K562 (cell line): ENCODE data around the gene BRCA1. TPM values are rescaled to one million over a fixed set of nuclear protein-coding genes. Genes with fewer than 3 reads are reported as not detected.

ENCODE experiments used
- ATAC-seq: fragments of 200-7000 bp; cut with Tn5 transposase; 3 replicates; pipeline ENCODE4 v1.9.1; 2020; ENCODE audit warnings: moderate library complexity
- BruUV-seq: library from RNA; stranded (reverse); fragments of 400-500 nt; replicated peaks from 2 replicates; lab custom pipeline; 2021; lab: Mats Ljungman, UMichigan
- CTCF ChIA-PET: fragments of 300-600 bp; formaldehyde crosslinking; extraction: SDS; loops from one replicate; lab custom pipeline; 2021; ENCODE audit warnings: low intra/inter-chr PET ratio; lab: Yijun Ruan, JAX
- POLR2A ChIA-PET: fragments of 300-600, 350-650 bp; sonication (Branson Sonifier 250); formaldehyde crosslinking; extraction: SDS; loops from one replicate; lab custom pipeline; 2021; ENCODE audit warnings: antibody characterized with exemption, inconsistent platforms; lab: Yijun Ruan, JAX
- DNase-seq, 4 experiments: peaks; one replicate each; pipeline versions ENCODE4 v3.0.0 to v3.0.0-alpha.2; 2011 to 2018; ENCODE audit warnings: low spot score in 3 of 4, mixed read lengths in 3 of 4; ENCODE audit errors: extremely low read depth in 1 of 4
- FAIRE-seq: peaks from 2 replicates; lab custom pipeline; 2011; peaks lifted over from hg19 to GRCh38; lab: Jason Lieb, UNC
- H2AFZ ChIP-seq: 2 replicates; pipeline ENCODE4 v1.6.0; 2011; ENCODE audit warnings: low read depth, low read length, control low read depth, inconsistent platforms
- H3K27ac ChIP-seq: fragments of 200-600 bp; 3 replicates; pipeline ENCODE4 v1.8.0; 2011; ENCODE audit warnings: low read depth, mild to moderate bottlenecking, control low read depth, inconsistent platforms, low read length, moderate library complexity, mixed read lengths; ENCODE audit errors: extremely low read depth
- H3K27me3 ChIP-seq, 2 experiments: fragments of 300-600 bp in 1 of 2; 2 replicates in 1 of 2; 3 replicates in 1 of 2; pipeline versions ENCODE4 v1.6.0 to v1.8.0; 2011; ENCODE audit warnings: inconsistent platforms in 2 of 2, low read length in 2 of 2, mild to moderate bottlenecking in 1 of 2, mixed read lengths in 1 of 2, moderate library complexity in 1 of 2; ENCODE audit not compliant: control insufficient read depth in 2 of 2, insufficient read depth in 2 of 2
- H3K36me3 ChIP-seq: fragments of 300-600 bp; 3 replicates; pipeline ENCODE4 v1.8.0; 2011; ENCODE audit warnings: mild to moderate bottlenecking, low read length, inconsistent platforms; ENCODE audit not compliant: control insufficient read depth, insufficient read depth
- H3K4me1 ChIP-seq, 2 experiments: fragments of 200-600 bp in 1 of 2; replicated peaks in 1 of 2; 2 replicates in 1 of 2; 3 replicates in 1 of 2; pipeline versions ENCODE4 v1.5.1 to v1.8.0; 2011; ENCODE audit warnings: inconsistent platforms in 2 of 2, low read length in 2 of 2, mild to moderate bottlenecking in 1 of 2, mixed read lengths in 1 of 2, moderate library complexity in 1 of 2; ENCODE audit not compliant: control insufficient read depth in 2 of 2, insufficient read depth in 2 of 2
- H3K4me2 ChIP-seq: 2 replicates; pipeline ENCODE4 v1.6.1; 2011; ENCODE audit warnings: low read length, control low read depth, inconsistent platforms, mixed read lengths; ENCODE audit not compliant: insufficient read depth
- H3K4me3 ChIP-seq: fragments of 200-600 bp; sonication (generic), shearing (Covaris generic); 2 replicates; pipeline ENCODE4 v1.5.1; 2016; ENCODE audit warnings: control low read depth, inconsistent platforms
- H3K79me2 ChIP-seq: fragments of 200-600 bp; 3 replicates; pipeline ENCODE4 v1.8.0; 2011; ENCODE audit warnings: low read length, inconsistent platforms; ENCODE audit not compliant: control insufficient read depth, insufficient read depth
- H3K9ac ChIP-seq, 2 experiments: 2 replicates each; pipeline versions ENCODE4 v1.6.0 to v1.6.1; 2011; ENCODE audit warnings: low read depth in 2 of 2, low read length in 2 of 2, control low read depth in 1 of 2, inconsistent platforms in 1 of 2, mild to moderate bottlenecking in 1 of 2, mixed read lengths in 1 of 2; ENCODE audit not compliant: insufficient read depth in 1 of 2
- H3K9me1 ChIP-seq: one replicate; pipeline ENCODE4 v1.6.0; 2011; ENCODE audit warnings: inconsistent platforms, mild to moderate bottlenecking, low read length, moderate library complexity; ENCODE audit not compliant: control insufficient read depth, insufficient read depth
- H3K9me3 ChIP-seq: replicated peaks from 2 replicates; pipeline ENCODE4 v1.5.1; 2011; ENCODE audit warnings: low read depth, low read length, inconsistent platforms; ENCODE audit not compliant: control insufficient read depth, insufficient read depth
- H4K20me1 ChIP-seq: replicated peaks from 2 replicates; pipeline ENCODE4 v1.6.1; 2011; ENCODE audit warnings: low read length, inconsistent platforms, mixed read lengths; ENCODE audit not compliant: control insufficient read depth, insufficient read depth
- CLOCK ChIP-seq: fragments of 250-450 bp; sonication (Bioruptor Pico); IDR thresholded peaks from 2 replicates; pipeline ENCODE4 v1.4.0; 2020; ENCODE audit warnings: mild to moderate bottlenecking, moderate library complexity, borderline replicate concordance
- CREB3 ChIP-seq: fragments of 450-650 bp; conservative IDR thresholded peaks from 2 replicates; pipeline ENCODE4 v1.6.1; 2016; ENCODE audit warnings: missing genetic modification characterization, low read depth, mild to moderate bottlenecking, missing compliant biosample characterization, moderate library complexity
- HES1 ChIP-seq: fragments of 450-650 bp; IDR thresholded peaks from 2 replicates; pipeline ENCODE4 v1.6.1; 2016; ENCODE audit warnings: low read depth, mild to moderate bottlenecking, moderate library complexity
- LCOR ChIP-seq: sonication (generic); formaldehyde crosslinking; IDR thresholded peaks from 2 replicates; pipeline ENCODE4 v1.8.0; 2022; ENCODE audit warnings: mild to moderate bottlenecking, missing genetic modification reagents
- POU5F1 ChIP-seq: fragments of 150-350 bp; IDR thresholded peaks from 2 replicates; pipeline ENCODE4 v1.6.1; 2014; ENCODE audit warnings: borderline replicate concordance, low read length, low read depth, mild to moderate bottlenecking; ENCODE audit not compliant: partially characterized antibody
- STAT5A ChIP-seq: IDR thresholded peaks from 2 replicates; pipeline ENCODE4 v1.6.1; 2012; ENCODE audit warnings: low read length, inconsistent platforms, borderline replicate concordance
- TRIM25 ChIP-seq: fragments of 450-650 bp; IDR thresholded peaks from 2 replicates; pipeline ENCODE4 v1.7.0; 2016; ENCODE audit warnings: borderline replicate concordance
- ZBED1 ChIP-seq: IDR thresholded peaks from 2 replicates; pipeline ENCODE4 v1.6.1; 2014
- ZBTB9 ChIP-seq: fragments of 450-650 bp; formaldehyde crosslinking; IDR thresholded peaks from 2 replicates; pipeline ENCODE4 v1.4.0; 2020; ENCODE audit warnings: mild to moderate bottlenecking, moderate library complexity
- ZKSCAN1 ChIP-seq: fragments of 150-350 bp; IDR thresholded peaks from 2 replicates; pipeline ENCODE4 v1.6.1; 2016; ENCODE audit warnings: low read depth, low read length
- ZNF146 ChIP-seq: IDR thresholded peaks from one replicate; pipeline ENCODE4 v1.6.1; 2018; ENCODE audit warnings: missing compliant biosample characterization; ENCODE audit not compliant: unreplicated experiment
- WGBS: fragments of 100-300 bp; shearing (Covaris generic); methylation state at CpG from one replicate; pipeline ENCODE4 v1.1.6; 2016; ENCODE audit warnings: low coverage, mixed read lengths; ENCODE audit not compliant: insufficient coverage; ENCODE audit errors: missing lambda C conversion rate; 5-methylcytosine and 5-hydroxymethylcytosine counted together
- in situ Hi-C: fragments of 300-500 bp; cut with MboI; formaldehyde crosslinking; loops from 4 replicates; pipeline ENCODE4 v1.15.0; 2018; ENCODE audit warnings: inconsistent platforms, mixed read lengths
- intact Hi-C: fragments of 100-400 bp; cut with micrococcal nuclease; formaldehyde crosslinking; loops from 2 replicates; pipeline ENCODE4 v1.14.2; 2022
- polyA plus RNA-seq, 8 experiments: library from polyadenylated mRNA; depleted of rRNA in 4 of 8; stranded (reverse) in 5 of 8; unstranded in 3 of 8; fragments of >200 nt; fragmentation: Nextera tagmentation in 2 of 8; fragmentation: Illumina TruSeq in 1 of 8; extraction: Ambion mirVana in 2 of 8; extraction: Trizol in 1 of 8; gene quantifications; 2 replicates each; pipeline versions ENCODE4 v1.2.1 to v1.2.3, GENCODE V29; 2011 to 2014; ENCODE audit warnings: inconsistent platforms in 1 of 8, missing spikeins in 1 of 8
- total RNA-seq, 7 experiments: library from RNA; depleted of rRNA in 6 of 7; stranded (reverse); fragments of >200 nt in 6 of 7; fragmentation: Illumina TruSeq in 2 of 7; extraction: Trizol in 2 of 7; gene quantifications; 2 replicates each; pipeline versions ENCODE4 v1.2.1 to v1.2.3, GENCODE V29; 2011 to 2021; ENCODE audit warnings: low replicate concordance in 1 of 7

The BRCA1 gene
- total and polyA plus RNA-seq, 9 of the 15 experiments (the other 6 are each of a cell fraction or from before 2014, with no cell fraction given) = 25.9 to 95.3 (median 62.3) TPM

GRCh38 chr17:42997984-42998938 is 126.9 kb downstream of the BRCA1 start, which contains the start of gene RPL27:
Gene RPL27, plus strand, starts transcription at chr17:42998419. Its CDS starts 332 bp downstream, at chr17:42998751.
- Histone ChIP-seq H3K27me3 (no peaks in the 10 kb centered on the region), H3K79me2 (peaks cover 33% of the 10 kb centered on the region), H3K4me2 (peak within 1 kb of the TSS; percentile 99), H3K4me3 (peak within 1 kb of the TSS; percentile 93), H3K27ac (peak within 1 kb of the TSS; percentile 94), H3K9me3 (no peaks in the 10 kb centered on the region), H4K20me1 (peaks cover 6% of the 10 kb centered on the region), H2AFZ (peak within 1 kb of the TSS; percentile 85), H3K9me1 (no peaks in the 10 kb centered on the region), H3K36me3 (peaks cover 59% of the 10 kb centered on the region), H3K4me1 (peaks cover 14 to 18% of the 10 kb centered on the region in 2 experiments; a peak in 4 of 5 replicates), H3K9ac (peak within 1 kb of the TSS; percentile 92 to 95)
- intact Hi-C loops (loop anchor here (1.0 to 5.0 kb wide), 3 partner anchors 34 to 155 kb away; partner anchors contain the start of gene AARSD1), in situ Hi-C loops (no loop called here)
- peak; percentile 99 for FAIRE-seq
- BruUV-seq = TSS peak; percentile 76
- POLR2A ChIA-PET = interaction anchor here (0.5 to 2.7 kb wide), 41 partner anchors 8 to 563 kb away, joined by 3 to 31 read pairs (median 5); partner anchors contain the start of genes AOC2, BECN1, IFI35 and NBR1
- peak; percentile 96 for ATAC-seq
- DNase-seq = peak; percentile 90 to 99 (median 92)
- CTCF ChIA-PET = interaction anchor here (0.6 to 1.4 kb wide), 5 partner anchors 60 to 485 kb away, joined by 3 to 8 read pairs (median 3); partner anchors contain the start of genes AOC2, DHX8 and PSME3
- 1% methylated on average over 41 of the region's 49 CpGs for WGBS
- TF ChIP-seq CREB3 (no peak), TRIM25 (no peak), ZBED1 (peak; percentile 34; the same call in 1 of the 2 replicates), CLOCK (no peak), POU5F1 (peak; percentile 69), ZKSCAN1 (peak; percentile 98), ZBTB9 (CRISPR knock-in tag) (0 out of 2 replicates have a peak, but pooled peaks have one; percentile 59), HES1 (0 out of 2 replicates have a peak, but pooled peaks have one; percentile 20), STAT5A (peak; percentile 29; the same call in 1 of the 2 replicates), LCOR (CRISPR knock-in tag) (peak; percentile 84; the same call in 1 of the 2 replicates), ZNF146 (CRISPR knock-in tag) (no peak)
